OCI-LY7 (cell line): ENCODE data around the gene PHACTR3.

ENCODE experiments used
- EZH2phosphoT487 ChIP-seq: fragments of 200-600 bp; sonication (generic); IDR thresholded peaks from 2 replicates; pipeline ENCODE4 v1.6.1; 2018; ENCODE audit warnings: low read depth, borderline replicate concordance, mild to moderate bottlenecking, mixed run types, antibody characterized with exemption, low read length, moderate library complexity, mixed read lengths
- TF ChIP-seq, protein P1 (sequence below): fragments of 200-600 bp; sonication (generic); conservative IDR thresholded peaks from 2 replicates; pipeline ENCODE4 v1.5.1; 2014; ENCODE audit warnings: mild to moderate bottlenecking, antibody characterized with exemption, low read length, moderate library complexity, mixed read lengths

DNA sequence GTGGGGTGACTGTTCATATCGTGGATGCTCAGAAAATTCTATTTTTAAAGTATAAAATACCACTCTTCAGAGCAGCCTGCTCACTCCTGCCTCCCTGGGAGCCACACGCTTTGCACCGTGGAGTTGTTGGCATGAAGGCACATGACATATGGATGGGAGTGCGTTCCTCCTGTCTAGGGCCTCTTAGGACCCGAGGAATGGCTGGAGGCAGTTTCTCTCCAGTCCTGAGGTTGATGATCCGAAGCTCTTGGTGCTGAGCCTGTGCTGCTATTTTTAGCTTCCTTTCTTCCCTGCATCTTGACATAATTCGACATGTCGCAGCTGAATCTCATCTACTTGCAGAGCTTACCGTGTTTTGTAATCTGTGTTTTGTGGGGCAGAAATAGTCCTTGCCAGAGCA lies 73.9 kb downstream of the PHACTR3 start:
- TF ChIP-seq, protein P1, sequence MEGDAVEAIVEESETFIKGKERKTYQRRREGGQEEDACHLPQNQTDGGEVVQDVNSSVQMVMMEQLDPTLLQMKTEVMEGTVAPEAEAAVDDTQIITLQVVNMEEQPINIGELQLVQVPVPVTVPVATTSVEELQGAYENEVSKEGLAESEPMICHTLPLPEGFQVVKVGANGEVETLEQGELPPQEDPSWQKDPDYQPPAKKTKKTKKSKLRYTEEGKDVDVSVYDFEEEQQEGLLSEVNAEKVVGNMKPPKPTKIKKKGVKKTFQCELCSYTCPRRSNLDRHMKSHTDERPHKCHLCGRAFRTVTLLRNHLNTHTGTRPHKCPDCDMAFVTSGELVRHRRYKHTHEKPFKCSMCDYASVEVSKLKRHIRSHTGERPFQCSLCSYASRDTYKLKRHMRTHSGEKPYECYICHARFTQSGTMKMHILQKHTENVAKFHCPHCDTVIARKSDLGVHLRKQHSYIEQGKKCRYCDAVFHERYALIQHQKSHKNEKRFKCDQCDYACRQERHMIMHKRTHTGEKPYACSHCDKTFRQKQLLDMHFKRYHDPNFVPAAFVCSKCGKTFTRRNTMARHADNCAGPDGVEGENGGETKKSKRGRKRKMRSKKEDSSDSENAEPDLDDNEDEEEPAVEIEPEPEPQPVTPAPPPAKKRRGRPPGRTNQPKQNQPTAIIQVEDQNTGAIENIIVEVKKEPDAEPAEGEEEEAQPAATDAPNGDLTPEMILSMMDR = no peak
- TF ChIP-seq EZH2phosphoT487 = no peak
